Endometrial microvascular endothelial cells (primary cell): ENCODE measurements around the gene EMP1. TPM values are rescaled to one million over a fixed set of nuclear protein-coding genes. Genes with fewer than 3 reads are reported as not detected.

Source experiments
- in situ Hi-C: cut with HindIII; loops from 2 replicates; pipeline ENCODE4 v1.10.0; 2017; ENCODE audit warnings: low sequenced_read_pairs, low pct_unique_long_range_greater_than_20kb; ENCODE audit errors: inconsistent ontology term
- total RNA-seq: library from RNA; depleted of rRNA; stranded (reverse); fragments of >200 nt; gene quantifications from one replicate; pipeline ENCODE4 v1.2.3, GENCODE V29; 2015; ENCODE audit errors: inconsistent ontology term

EMP1 gene
- total RNA-seq, 1 donor from 2014 or later = 973 TPM

DNA sequence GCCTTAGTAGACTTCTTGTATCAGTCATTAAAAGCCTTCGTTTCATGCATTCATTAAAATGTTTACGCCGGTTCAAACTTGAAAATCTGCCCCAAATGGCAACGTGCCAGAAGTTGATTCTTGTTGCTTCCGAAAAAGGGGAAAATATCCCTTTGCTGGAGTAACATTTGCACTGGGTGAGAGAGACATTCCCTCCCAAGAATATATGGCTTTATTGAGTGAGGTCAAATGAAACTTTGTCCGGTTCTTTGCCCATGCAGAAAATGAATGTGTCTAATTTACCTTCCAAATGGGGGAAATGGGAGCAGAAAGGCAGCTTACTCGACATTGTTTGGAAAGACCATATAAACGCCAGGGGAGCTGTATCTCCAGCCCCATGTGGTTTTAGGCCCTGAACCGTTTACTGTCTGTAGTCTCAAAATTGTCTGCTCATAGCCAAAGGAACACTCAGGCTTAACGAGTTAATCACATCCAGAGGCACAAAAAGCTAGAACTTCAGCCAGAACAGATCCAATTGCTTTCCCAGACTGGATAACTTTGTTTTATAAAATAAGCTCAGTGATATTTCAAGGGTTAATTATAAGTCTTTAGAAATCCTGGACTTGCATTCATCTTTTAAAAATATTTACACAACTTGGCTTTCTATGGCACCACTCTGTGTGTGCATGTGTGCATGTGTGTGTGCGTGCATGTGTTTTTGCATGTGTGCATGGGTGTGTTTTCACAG is 2.9 kb upstream of the EMP1 start:
- in situ Hi-C loops = no loop called here

- in situ Hi-C loops = no loop called here
Measured at GRCh38 chr12:13194401-13195110, 2.0 kb upstream of the EMP1 start.

DNA sequence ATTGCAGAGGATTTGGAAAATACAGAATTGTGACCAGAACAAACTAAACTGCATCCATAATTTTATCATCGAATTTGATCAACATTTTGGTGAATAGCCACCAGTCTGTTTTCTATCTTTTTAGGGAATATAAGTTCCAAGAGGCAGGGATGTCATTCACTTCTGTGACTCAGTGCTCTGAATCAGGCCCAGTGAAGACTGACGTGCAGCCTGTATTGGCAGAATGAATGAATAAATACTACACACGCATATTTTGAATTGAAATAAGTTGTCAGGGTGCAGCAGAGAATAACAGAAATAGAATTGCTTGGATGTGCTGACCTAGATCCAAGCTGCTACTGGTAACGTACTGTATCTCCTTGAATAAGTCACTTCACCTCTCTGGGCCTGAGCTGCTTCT is 1.3 kb upstream of the EMP1 start:
- in situ Hi-C loops = no loop called here

DNA sequence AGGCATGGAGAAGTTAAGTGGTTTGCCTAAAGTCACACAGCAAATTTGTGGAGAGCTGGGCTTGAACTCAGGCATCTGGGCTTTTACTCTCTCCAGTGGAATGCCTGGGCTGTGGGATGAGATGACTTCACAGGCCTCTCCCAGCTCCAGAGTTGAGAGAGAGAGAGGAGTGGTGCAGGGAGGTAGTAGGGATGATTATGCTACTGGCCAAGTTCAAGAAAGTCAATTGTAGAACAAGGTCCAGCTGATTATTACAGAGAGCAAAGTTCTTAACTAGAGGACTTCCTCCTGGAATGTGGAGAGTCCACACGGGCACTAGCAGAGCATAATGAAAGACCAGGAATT is 769 bp upstream of the EMP1 start:
- in situ Hi-C loops = no loop called here

- in situ Hi-C loops = no loop called here
Measured at GRCh38 chr12:13197032-13197431, 506 bp downstream of the EMP1 start.

DNA sequence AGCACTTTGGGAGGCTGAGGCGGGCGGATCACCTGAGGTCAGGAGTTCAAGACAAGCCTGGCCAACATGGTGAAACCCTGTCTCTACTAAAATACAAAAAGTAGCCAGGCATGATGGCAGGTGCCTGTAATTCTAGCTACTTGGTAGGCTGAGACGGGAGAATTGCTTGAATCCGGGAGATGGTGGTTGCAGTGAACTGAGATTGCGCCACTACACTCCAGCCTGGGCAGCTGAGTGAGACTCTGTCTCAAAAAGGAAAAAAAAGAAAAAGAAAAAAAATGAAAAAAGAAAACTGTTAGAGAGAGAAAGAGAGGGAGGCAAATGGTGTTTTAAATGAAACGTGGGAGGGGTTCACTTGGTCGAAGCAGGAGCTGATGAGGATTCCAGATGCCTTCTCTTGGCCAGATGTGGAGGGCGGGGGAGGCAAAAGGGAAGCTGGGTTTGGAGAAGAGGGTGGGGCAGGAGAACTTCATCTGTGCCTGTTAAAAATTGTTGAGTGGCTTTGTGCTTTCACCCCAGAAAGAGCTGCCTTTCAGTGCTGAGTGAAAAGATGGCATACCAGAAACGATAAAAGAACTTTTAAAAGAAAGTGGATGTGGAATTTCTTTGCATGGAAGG is 1.1 kb downstream of the EMP1 start:
- in situ Hi-C loops = no loop called here

- in situ Hi-C loops = no loop called here
Measured at GRCh38 chr12:13198241-13198640, 1.7 kb downstream of the EMP1 start.

- in situ Hi-C loops = no loop called here
Measured at GRCh38 chr12:13198876-13199275, 2.4 kb downstream of the EMP1 start.

DNA sequence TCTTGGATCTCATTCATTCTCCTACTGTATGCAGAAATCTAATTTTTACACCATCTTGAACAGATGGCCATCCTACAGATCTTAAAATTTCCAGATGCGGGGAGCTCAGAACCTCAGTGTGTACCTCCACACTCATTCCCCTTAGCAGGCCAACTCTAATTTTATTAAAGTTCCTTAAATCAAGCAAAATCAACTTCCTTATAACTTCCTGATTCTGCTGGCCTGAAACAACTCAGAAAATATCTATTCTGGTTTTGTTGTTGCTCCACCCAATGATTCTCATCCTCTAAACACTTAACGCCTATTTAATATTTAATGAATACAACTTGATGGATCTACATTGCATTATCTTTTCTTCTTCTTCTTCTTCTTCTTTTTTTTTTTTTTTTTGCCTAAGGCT is 3.1 kb downstream of the EMP1 start:
- in situ Hi-C loops = no loop called here

DNA sequence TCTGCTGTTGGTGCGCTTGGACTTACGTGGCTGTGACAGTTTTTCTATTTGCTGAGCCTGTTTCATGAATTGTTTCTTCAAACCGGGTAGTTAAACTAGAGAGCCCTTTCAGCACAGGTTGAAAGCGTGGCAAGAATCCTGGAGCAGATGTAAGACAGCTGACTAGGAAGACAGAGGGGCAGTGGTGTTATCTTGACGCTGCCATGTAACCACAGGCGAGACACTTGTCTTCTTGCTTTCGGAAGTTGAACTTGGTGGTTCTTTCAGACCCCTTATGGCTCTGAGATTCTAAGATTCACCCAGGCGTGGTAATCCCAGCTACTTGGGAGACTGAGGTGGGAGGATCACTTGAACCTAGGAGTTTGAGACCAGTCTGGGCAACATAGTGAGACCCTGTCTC is 4.3 kb downstream of the EMP1 start:
- in situ Hi-C loops = loop anchor here (25.0 kb wide), 2 partner anchors 89 to 189 kb away; partner anchors contain the start of genes GSG1 and HEBP1

DNA sequence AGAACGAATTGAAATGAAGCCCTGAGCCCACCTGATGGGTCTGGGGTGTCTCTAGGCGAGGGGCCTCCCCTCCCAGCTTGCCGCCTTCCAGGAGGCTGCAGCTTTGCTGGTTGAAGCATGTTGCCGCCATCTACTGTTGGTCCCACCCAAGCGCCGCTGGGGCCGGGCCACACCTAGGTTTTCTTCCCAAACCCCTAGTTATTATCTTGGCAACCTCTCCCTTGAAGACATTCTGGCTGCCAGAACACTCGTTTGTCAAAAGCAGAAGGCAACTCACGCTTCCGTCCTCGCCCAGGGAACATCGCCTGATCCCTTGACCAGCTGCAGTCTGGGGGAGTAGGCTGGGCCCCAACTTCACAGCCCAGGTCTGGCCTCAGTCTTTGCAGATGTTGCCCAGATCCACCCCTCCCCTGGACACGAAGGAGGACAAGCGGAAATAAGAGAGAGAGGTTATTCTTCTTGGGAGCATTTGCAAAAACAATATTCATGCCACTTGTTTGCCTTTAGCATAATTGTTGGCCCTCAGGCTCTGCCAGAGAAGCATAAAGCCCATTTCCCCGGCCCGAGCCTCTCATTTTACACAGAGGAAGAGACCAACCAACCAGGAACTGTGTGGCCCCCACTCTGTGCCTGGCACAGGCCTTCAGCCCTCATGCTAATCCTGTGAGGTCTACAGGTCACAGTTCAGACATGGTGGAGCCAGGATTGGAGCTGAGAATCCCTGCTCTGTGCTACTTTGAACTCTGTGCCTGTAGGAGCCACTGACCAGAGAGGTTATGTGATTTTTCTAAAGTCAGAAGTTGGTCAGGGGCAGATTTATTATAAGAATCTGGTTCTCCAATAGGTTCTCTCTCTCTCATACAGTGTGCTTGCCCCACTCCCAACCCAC is 6.8 kb downstream of the EMP1 start:
- in situ Hi-C loops = loop anchor here (25.0 kb wide), 2 partner anchors 91 to 191 kb away; partner anchors contain the start of genes GSG1 and HEBP1

DNA sequence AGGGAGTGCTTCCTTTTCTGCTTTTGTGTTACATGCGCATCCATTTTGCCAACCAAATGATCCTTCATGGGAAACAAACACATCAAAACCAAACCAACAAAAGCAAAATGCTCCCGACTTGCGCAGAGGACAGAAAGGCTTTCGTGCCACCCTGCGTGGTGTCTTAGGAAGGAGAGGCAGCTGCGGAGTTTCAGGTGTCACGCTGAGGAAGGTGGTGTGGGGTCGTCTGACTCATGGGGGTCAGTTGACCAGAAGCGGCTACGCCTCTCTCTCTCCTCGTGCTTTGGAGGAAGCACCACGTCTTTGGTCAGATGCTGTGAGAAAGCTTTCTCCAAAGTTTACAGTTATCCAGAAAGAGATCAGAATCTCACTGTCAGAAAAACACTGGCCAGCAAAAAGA is 7.9 kb downstream of the EMP1 start:
- in situ Hi-C loops = loop anchor here (25.0 kb wide), 2 partner anchors 92 to 192 kb away; partner anchors contain the start of genes GSG1 and HEBP1

GRCh38 chr12:13205809-13206559 is 9.5 kb downstream of the EMP1 start:
- in situ Hi-C loops = loop anchor here (25.0 kb wide), 2 partner anchors 94 to 194 kb away; partner anchors contain the start of genes GSG1 and HEBP1

DNA sequence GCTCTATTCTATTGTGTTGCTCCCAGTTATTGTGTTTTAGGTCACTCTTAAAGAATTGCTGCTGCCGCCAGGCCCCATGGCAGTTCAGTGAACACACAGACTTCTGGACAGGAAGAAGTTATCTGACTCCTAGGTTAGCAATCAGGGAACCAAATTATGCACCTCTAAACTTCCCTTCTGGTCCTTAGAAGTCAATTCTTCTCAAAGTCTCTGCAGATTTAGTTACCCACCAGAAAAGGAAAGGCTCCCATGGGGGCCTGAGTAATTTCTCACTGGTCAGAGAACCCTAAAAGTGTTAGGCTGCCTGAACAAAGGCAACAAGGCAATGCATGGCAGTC is 10.0 kb downstream of the EMP1 start:
- in situ Hi-C loops = loop anchor here (25.0 kb wide), 2 partner anchors 94 to 194 kb away; partner anchors contain the start of genes GSG1 and HEBP1

GRCh38 chr12:13208533-13209435 is 12.3 kb downstream of the EMP1 start:
- in situ Hi-C loops = loop anchor here (25.0 kb wide), 2 partner anchors 96 to 196 kb away; partner anchors contain the start of genes GSG1 and HEBP1

- in situ Hi-C loops = loop anchor here (25.0 kb wide), 2 partner anchors 97 to 197 kb away; partner anchors contain the start of genes GSG1 and HEBP1
Measured at GRCh38 chr12:13209436-13210235, 13.1 kb downstream of the EMP1 start.
